Progenitor cell of endocrine pancreas (in vitro differentiated cells): ENCODE results near the gene KLF8. TPM values are rescaled to one million over a fixed set of nuclear protein-coding genes. Genes with fewer than 3 reads are reported as not detected.
"Not testable (repeated sequence)": the region's sequence is repeated elsewhere in the genome, so short reads cannot be mapped to it uniquely, and the experiment has no call there.

Experiments used
- DNase-seq: peaks from one replicate; pipeline ENCODE4 v3.0.0; 2021; ENCODE audit warnings: low spot score; ENCODE audit not compliant: unreplicated experiment
- H3K27ac Mint-ChIP-seq: 2 replicates; pipeline ENCODE4 v1.8.0; 2021; ENCODE audit warnings: mild to moderate bottlenecking, moderate library complexity, mixed read lengths
- H3K27me3 Mint-ChIP-seq: 2 replicates; pipeline ENCODE4 v1.8.0; 2021; ENCODE audit warnings: mixed read lengths
- H3K36me3 Mint-ChIP-seq: 2 replicates; pipeline ENCODE4 v1.8.0; 2022; ENCODE audit warnings: mixed read lengths; ENCODE audit not compliant: insufficient read depth
- H3K4me1 Mint-ChIP-seq: 2 replicates; pipeline ENCODE4 v1.8.0; 2021; ENCODE audit warnings: low read depth, mixed read lengths
- H3K4me3 Mint-ChIP-seq: 2 replicates; pipeline ENCODE4 v1.8.0; 2021; ENCODE audit warnings: low read depth, mild to moderate bottlenecking, moderate library complexity, mixed read lengths
- H3K9me3 Mint-ChIP-seq: 2 replicates; pipeline ENCODE4 v1.8.0; 2021; ENCODE audit warnings: low read depth, mixed read lengths
- long read RNA-seq: library from polyadenylated mRNA; unstranded; transcript quantifications from one replicate; pipeline ENCODE4 v2.0.0, GENCODE V29; 2020
- total RNA-seq: library from RNA; stranded (reverse); gene quantifications from 2 replicates; pipeline ENCODE4 v1.2.1, GENCODE V29; 2021
- TF ChIP-seq, protein P1 (sequence below): fragments of 200-600 bp; sonication (generic); IDR thresholded peaks from one replicate; pipeline ENCODE4 v1.5.0; 2021; ENCODE audit warnings: antibody characterized with exemption, mild to moderate bottlenecking; ENCODE audit not compliant: unreplicated experiment

The KLF8 gene
- total RNA-seq: 4.7 and 4.8 TPM in 2 replicates
- long read RNA-seq, partial matches to known transcripts: 0 of 2 reads
- long read RNA-seq, other reads (novel, unspliced or antisense): 2 of 2 reads

DNA sequence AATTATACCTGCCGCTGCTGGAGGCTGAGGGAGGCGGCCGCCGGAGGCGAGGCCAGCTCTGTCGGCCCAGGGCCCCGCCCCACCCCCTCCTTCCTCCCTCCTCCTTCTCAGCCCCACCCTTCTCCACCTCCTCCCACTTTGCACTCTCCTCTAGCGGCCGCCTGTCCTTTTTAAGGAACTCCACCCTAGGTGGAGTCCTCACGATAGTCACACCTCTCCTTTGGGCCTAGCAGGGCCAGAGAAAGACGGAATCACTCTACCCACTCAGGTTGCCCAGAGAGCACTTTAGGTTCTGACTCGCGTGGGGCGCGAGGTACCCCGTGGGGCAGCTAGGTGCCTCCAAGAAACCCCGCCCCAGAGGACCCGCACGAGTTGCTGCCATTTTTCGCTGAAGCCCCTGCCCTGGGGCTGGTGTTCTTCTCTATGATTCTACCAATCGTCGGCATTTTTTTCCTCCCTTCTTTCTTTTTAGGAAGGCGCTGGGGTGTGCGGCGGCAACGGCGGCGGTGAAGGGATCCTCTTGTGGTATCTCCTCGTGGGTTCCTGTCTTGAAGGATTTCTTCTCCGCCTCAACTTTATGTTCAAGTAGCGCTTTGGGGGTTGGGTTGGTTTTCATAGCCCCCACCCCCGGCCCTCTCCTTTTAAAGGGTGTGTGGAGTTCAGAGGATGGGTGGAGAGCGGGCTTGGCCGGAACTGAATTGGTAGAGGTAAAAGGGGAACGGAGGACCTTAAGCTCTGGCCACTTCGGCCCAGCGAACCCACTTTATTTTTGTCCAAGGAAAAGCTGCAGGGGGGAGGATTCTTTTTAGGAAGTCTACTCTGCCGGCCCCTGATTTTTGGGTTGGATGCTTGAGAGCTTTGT lies at the start of gene KLF8:
Gene KLF8 (plus strand): TSS at position 136 of the 862 bp plus-strand sequence. CDS start 979 bp downstream, outside the sequence.
- no peak within 1 kb of the TSS for H3K27ac Mint-ChIP-seq
- H3K36me3 Mint-ChIP-seq: no peaks in the 10 kb centered on the region
- H3K9me3 Mint-ChIP-seq: peaks cover 7% of the 10 kb centered on the region
- TF ChIP-seq, protein P1, sequence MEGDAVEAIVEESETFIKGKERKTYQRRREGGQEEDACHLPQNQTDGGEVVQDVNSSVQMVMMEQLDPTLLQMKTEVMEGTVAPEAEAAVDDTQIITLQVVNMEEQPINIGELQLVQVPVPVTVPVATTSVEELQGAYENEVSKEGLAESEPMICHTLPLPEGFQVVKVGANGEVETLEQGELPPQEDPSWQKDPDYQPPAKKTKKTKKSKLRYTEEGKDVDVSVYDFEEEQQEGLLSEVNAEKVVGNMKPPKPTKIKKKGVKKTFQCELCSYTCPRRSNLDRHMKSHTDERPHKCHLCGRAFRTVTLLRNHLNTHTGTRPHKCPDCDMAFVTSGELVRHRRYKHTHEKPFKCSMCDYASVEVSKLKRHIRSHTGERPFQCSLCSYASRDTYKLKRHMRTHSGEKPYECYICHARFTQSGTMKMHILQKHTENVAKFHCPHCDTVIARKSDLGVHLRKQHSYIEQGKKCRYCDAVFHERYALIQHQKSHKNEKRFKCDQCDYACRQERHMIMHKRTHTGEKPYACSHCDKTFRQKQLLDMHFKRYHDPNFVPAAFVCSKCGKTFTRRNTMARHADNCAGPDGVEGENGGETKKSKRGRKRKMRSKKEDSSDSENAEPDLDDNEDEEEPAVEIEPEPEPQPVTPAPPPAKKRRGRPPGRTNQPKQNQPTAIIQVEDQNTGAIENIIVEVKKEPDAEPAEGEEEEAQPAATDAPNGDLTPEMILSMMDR: no peak
- H3K4me3 Mint-ChIP-seq: peak within 1 kb of the TSS; percentile 61
- H3K4me1 Mint-ChIP-seq: peaks cover 1% of the 10 kb centered on the region
- DNase-seq: no peak
- peaks cover 29% of the 10 kb centered on the region for H3K27me3 Mint-ChIP-seq

DNA sequence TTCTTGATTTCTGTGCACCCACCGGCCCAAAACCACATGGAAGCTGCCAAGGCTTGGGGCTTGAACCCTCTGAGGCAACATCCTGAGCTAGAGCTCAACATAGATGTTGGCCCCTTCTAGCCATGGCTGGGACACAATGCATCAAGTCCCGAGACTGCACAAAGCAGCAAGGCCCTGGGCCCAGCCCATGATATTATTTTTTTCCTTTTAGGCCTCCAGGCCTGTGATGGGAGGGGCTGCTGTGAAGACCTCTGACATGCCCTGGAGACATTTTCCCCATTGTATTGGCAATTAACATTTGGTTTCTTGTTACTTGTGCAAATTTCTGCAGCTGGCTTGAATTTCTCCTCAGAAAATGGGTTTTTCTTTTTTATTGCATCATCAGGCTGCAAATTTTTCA lies 25.2 kb upstream of the KLF8 start:
- not testable (repeated sequence) for H3K4me1 Mint-ChIP-seq, H3K27ac Mint-ChIP-seq, H3K4me3 Mint-ChIP-seq, H3K27me3 Mint-ChIP-seq, DNase-seq
- Mint-ChIP-seq H3K36me3 (peaks cover 16% of the 10 kb centered on the region), H3K9me3 (peaks cover 59% of the 10 kb centered on the region)

DNA sequence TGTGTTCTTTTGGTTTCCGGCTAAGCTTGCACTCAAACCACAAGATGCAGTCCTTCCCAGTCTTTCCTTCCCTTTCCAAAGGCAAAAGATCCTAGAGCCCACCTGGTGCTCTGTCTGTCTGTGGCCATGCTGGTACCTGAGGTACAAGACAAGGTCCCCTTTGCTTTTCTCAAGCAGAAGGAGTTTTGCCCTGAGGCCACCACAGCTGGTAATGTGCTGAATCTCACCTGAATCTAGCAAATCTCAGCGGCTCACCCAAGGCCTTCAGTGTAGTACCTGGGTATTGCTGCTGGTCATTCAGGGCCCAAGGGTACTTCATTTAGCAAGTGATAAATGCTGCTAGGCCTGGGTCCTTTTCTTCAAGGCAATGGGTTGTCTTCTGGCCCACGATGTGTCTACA lies 20.5 kb upstream of the KLF8 start:
- Mint-ChIP-seq H3K27ac (no peak overlapping the region), H3K9me3 (peaks cover 44% of the 10 kb centered on the region), H3K4me3 (no peak overlapping the region), H3K36me3 (peaks cover 8% of the 10 kb centered on the region), H3K27me3 (no peaks in the 10 kb centered on the region), H3K4me1 (no peaks in the 10 kb centered on the region)
- no peak for DNase-seq
- TF ChIP-seq, protein P1: no peak

DNA sequence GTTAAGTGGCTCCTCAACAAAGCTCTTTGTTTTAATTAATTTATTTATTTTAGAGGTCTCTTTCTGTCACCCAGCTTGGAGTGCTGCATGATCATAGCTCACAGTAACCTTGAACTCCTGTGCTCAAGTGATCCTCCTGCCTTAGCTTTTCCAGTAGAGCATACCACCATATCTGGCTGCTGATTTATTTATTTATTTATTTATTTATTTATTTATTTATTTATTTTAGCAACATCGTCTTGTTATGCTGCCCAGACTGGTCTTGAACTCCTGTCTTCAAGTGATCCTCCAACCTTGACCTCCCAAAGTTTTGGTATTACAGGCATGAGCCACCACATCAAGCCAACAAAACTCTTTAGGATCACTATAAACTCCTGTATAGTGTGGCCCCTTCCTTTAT lies 15.8 kb upstream of the KLF8 start:
- no peaks in the 10 kb centered on the region for H3K27me3 Mint-ChIP-seq
- H3K9me3 Mint-ChIP-seq: peaks cover 18% of the 10 kb centered on the region
- peaks cover 2% of the 10 kb centered on the region for H3K36me3 Mint-ChIP-seq
- no peak overlapping the region for H3K4me3 Mint-ChIP-seq
- H3K4me1 Mint-ChIP-seq: no peaks in the 10 kb centered on the region
- no peak overlapping the region for H3K27ac Mint-ChIP-seq
- TF ChIP-seq, protein P1: no peak
- no peak for DNase-seq

DNA sequence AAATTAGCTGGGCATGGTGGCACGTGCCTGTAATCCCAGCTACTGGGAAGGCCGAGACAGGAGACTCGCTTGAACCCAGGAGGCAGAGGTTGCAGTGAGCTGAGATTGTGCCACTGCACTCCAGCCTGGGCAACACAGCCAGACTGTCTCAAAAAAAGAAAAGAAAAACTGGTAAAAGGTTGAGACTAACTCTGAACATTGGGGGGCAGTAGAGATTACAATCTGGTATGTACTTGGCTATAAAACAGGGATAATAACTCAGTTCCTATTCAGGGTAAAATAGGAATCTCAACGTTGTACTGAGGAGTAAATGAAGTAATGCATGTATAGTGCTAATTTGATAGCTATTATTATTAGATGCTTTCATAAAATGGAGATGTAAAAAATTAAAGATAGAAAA lies 12.5 kb upstream of the KLF8 start:
- Mint-ChIP-seq H3K27ac (no peak overlapping the region), H3K4me1 (no peaks in the 10 kb centered on the region), H3K27me3 (no peaks in the 10 kb centered on the region), H3K9me3 (peaks cover 23% of the 10 kb centered on the region), H3K36me3 (peaks cover 5% of the 10 kb centered on the region), H3K4me3 (no peak overlapping the region)
- TF ChIP-seq, protein P1: no peak
- no peak for DNase-seq

DNA sequence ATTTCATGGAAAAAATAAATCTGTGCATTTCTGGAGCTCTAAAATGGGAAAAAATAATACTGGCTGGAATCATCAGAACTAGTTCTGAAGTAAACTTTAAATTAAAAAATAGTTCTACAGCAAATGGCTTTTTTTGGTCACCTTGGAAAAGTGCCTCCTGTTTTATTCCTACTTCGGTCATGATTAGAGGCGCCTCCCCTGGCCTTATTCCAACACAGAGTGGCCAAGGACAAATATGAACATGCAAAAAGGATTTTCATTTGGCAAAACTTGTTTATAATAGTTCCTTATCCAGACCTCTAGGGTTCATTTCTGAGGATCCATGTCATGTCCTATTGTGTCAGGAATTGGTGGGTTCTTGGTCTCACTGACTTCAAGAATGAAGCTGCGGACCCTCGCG lies 11.1 kb upstream of the KLF8 start:
- Mint-ChIP-seq H3K36me3 (peaks cover 2% of the 10 kb centered on the region), H3K27ac (no peak overlapping the region), H3K9me3 (peaks cover 20% of the 10 kb centered on the region), H3K4me3 (no peak overlapping the region), H3K4me1 (no peaks in the 10 kb centered on the region), H3K27me3 (no peaks in the 10 kb centered on the region)
- no peak for DNase-seq
- TF ChIP-seq, protein P1: no peak
